BLaER1 (cell line): ENCODE results near the gene SAMD4A.

Experiments
- H3K27ac ChIP-seq: shearing (Covaris generic); formaldehyde crosslinking; 2 replicates; pipeline ENCODE4 v1.8.1; 2022
- H3K27me3 ChIP-seq: shearing (Covaris generic); formaldehyde crosslinking; 2 replicates; pipeline ENCODE4 v1.8.1; 2022
- H3K36me3 ChIP-seq: shearing (Covaris generic); formaldehyde crosslinking; 2 replicates; pipeline ENCODE4 v1.8.1; 2022
- H3K4me1 ChIP-seq: shearing (Covaris generic); formaldehyde crosslinking; 2 replicates; pipeline ENCODE4 v1.8.1; 2022
- H3K4me2 ChIP-seq: shearing (Covaris generic); formaldehyde crosslinking; 2 replicates; pipeline ENCODE4 v1.8.1; 2022
- H3K4me3 ChIP-seq: shearing (Covaris generic); formaldehyde crosslinking; 2 replicates; pipeline ENCODE4 v1.8.1; 2022
- H3K9ac ChIP-seq: shearing (Covaris generic); formaldehyde crosslinking; 2 replicates; pipeline ENCODE4 v1.8.1; 2022
- H3K9me3 ChIP-seq: shearing (Covaris generic); formaldehyde crosslinking; 2 replicates; pipeline ENCODE4 v1.8.1; 2022
- H4K20me1 ChIP-seq: shearing (Covaris generic); formaldehyde crosslinking; 2 replicates; pipeline ENCODE4 v1.8.1; 2022
- Cebpa-rat ChIP-seq: shearing (Covaris generic); IDR thresholded peaks from 2 replicates; pipeline ENCODE4 v1.8.1; 2022

SAMD4A gene

GRCh38 chr14:54706769-54707168, 139.8 kb downstream of the SAMD4A start:
- Histone ChIP-seq H3K9me3 (no peaks in the 10 kb centered on the region; the same call in 1 of the 2 replicates), H3K36me3 (peaks cover 42% of the 10 kb centered on the region), H3K4me3 (no peak overlapping the region), H3K27ac (peak overlapping the region; percentile 70; the same call in 1 of the 2 replicates), H3K9ac (no peak overlapping the region), H3K4me1 (peaks cover 64% of the 10 kb centered on the region), H3K4me2 (peak overlapping the region; percentile 98), H4K20me1 (peaks cover 17% of the 10 kb centered on the region; the same call in 1 of the 2 replicates), H3K27me3 (no peaks in the 10 kb centered on the region)
- no peak for TF ChIP-seq Cebpa-rat

GRCh38 chr14:54708161-54708560, 141.2 kb downstream of the SAMD4A start:
- peaks cover 28% of the 10 kb centered on the region for H3K36me3 ChIP-seq

GRCh38 chr14:54708982-54709381, 142.1 kb downstream of the SAMD4A start:
- Histone ChIP-seq H3K27ac (peak overlapping the region; percentile 70), H3K4me2 (peak overlapping the region; percentile 98), H3K9me3 (no peaks in the 10 kb centered on the region), H4K20me1 (no peaks in the 10 kb centered on the region), H3K36me3 (peaks cover 20% of the 10 kb centered on the region), H3K9ac (peak overlapping the region; percentile 28; the same call in 1 of the 2 replicates), H3K4me3 (peak overlapping the region; percentile 32; the same call in 1 of the 2 replicates), H3K4me1 (peaks cover 86% of the 10 kb centered on the region), H3K27me3 (no peaks in the 10 kb centered on the region)
- no peak for TF ChIP-seq Cebpa-rat

More at GRCh38 chr14:54708161-54708560, 141.2 kb downstream of the SAMD4A start:
- Histone ChIP-seq H3K27ac (peak overlapping the region; percentile 70), H3K4me1 (peaks cover 78% of the 10 kb centered on the region), H3K9me3 (no peaks in the 10 kb centered on the region), H3K4me3 (peak overlapping the region; percentile 32; the same call in 1 of the 2 replicates), H3K27me3 (no peaks in the 10 kb centered on the region), H3K9ac (peak overlapping the region; percentile 28; the same call in 1 of the 2 replicates), H3K4me2 (peak overlapping the region; percentile 98), H4K20me1 (0 out of 2 replicates have a peak, but pooled peaks cover 3% of the 10 kb centered on the region)
- TF ChIP-seq Cebpa-rat: no peak

- H4K20me1 ChIP-seq: no peaks in the 10 kb centered on the region
- H3K4me2 ChIP-seq: peak overlapping the region; percentile 98
- no peak for TF ChIP-seq Cebpa-rat
- H3K27ac ChIP-seq: peak overlapping the region; percentile 70
- H3K9me3 ChIP-seq: no peaks in the 10 kb centered on the region
- H3K27me3 ChIP-seq: no peaks in the 10 kb centered on the region
- H3K4me3 ChIP-seq: peak overlapping the region; percentile 26; the same call in 1 of the 2 replicates
- peaks cover 91% of the 10 kb centered on the region for H3K4me1 ChIP-seq
- peaks cover 15% of the 10 kb centered on the region for H3K36me3 ChIP-seq
- H3K9ac ChIP-seq: peak overlapping the region; percentile 28; the same call in 1 of the 2 replicates
Observed at GRCh38 chr14:54709444-54709843, 142.5 kb downstream of the SAMD4A start.

GRCh38 chr14:54709867-54710266, 142.9 kb downstream of the SAMD4A start:
- no peaks in the 10 kb centered on the region for H3K27me3 ChIP-seq
- H3K4me3 ChIP-seq: peak overlapping the region; percentile 26; the same call in 1 of the 2 replicates
- H3K4me1 ChIP-seq: peaks cover 95% of the 10 kb centered on the region
- peak overlapping the region; percentile 98 for H3K4me2 ChIP-seq
- H3K9me3 ChIP-seq: no peaks in the 10 kb centered on the region
- peak overlapping the region; percentile 70 for H3K27ac ChIP-seq
- H4K20me1 ChIP-seq: no peaks in the 10 kb centered on the region
- TF ChIP-seq Cebpa-rat: no peak
- H3K36me3 ChIP-seq: peaks cover 11% of the 10 kb centered on the region
- H3K9ac ChIP-seq: no peak overlapping the region; the same call in 1 of the 2 replicates

- Histone ChIP-seq H4K20me1 (no peaks in the 10 kb centered on the region), H3K36me3 (no peaks in the 10 kb centered on the region), H3K27ac (peak overlapping the region; percentile 94), H3K4me2 (peak overlapping the region; percentile 98), H3K27me3 (no peaks in the 10 kb centered on the region), H3K4me1 (peaks cover 98% of the 10 kb centered on the region), H3K9me3 (no peaks in the 10 kb centered on the region), H3K4me3 (peak overlapping the region; percentile 63), H3K9ac (peak overlapping the region; percentile 82)
- no peak for TF ChIP-seq Cebpa-rat
Observed at GRCh38 chr14:54711312-54711711, 144.4 kb downstream of the SAMD4A start.

GRCh38 chr14:54711812-54712464, 145.0 kb downstream of the SAMD4A start:
- Histone ChIP-seq H3K27me3 (no peaks in the 10 kb centered on the region), H3K9me3 (no peaks in the 10 kb centered on the region), H3K36me3 (no peaks in the 10 kb centered on the region), H4K20me1 (no peaks in the 10 kb centered on the region), H3K4me2 (peak overlapping the region; percentile 98), H3K4me1 (peaks cover 92% of the 10 kb centered on the region), H3K4me3 (peak overlapping the region; percentile 63), H3K9ac (peak overlapping the region; percentile 82), H3K27ac (peak overlapping the region; percentile 94)
- TF ChIP-seq Cebpa-rat: no peak

GRCh38 chr14:54712465-54713200, 145.7 kb downstream of the SAMD4A start:
- peak overlapping the region; percentile 82 for H3K9ac ChIP-seq
- H3K4me2 ChIP-seq: peak overlapping the region; percentile 98
- H4K20me1 ChIP-seq: no peaks in the 10 kb centered on the region
- peak overlapping the region; percentile 63 for H3K4me3 ChIP-seq
- peaks cover 85% of the 10 kb centered on the region for H3K4me1 ChIP-seq
- no peaks in the 10 kb centered on the region for H3K9me3 ChIP-seq
- no peaks in the 10 kb centered on the region for H3K27me3 ChIP-seq
- H3K27ac ChIP-seq: peak overlapping the region; percentile 94
- TF ChIP-seq Cebpa-rat: no peak
- H3K36me3 ChIP-seq: no peaks in the 10 kb centered on the region

- Histone ChIP-seq H3K36me3 (no peaks in the 10 kb centered on the region), H3K4me1 (peaks cover 77% of the 10 kb centered on the region), H3K4me2 (peak overlapping the region; percentile 98)
Observed at GRCh38 chr14:54713379-54713778, 146.5 kb downstream of the SAMD4A start.

More at GRCh38 chr14:54713379-54713778, 146.5 kb downstream of the SAMD4A start:
- Histone ChIP-seq H3K27ac (peak overlapping the region; percentile 94), H3K27me3 (no peaks in the 10 kb centered on the region), H4K20me1 (no peaks in the 10 kb centered on the region), H3K9ac (peak overlapping the region; percentile 82; the same call in 1 of the 2 replicates), H3K9me3 (no peaks in the 10 kb centered on the region; the same call in 1 of the 2 replicates), H3K4me3 (no peak overlapping the region)
- no peak for TF ChIP-seq Cebpa-rat
